Fibroblast of the aortic adventitia (primary cell): Measurements from ENCODE around the gene AGL. TPM values are rescaled to one million over a fixed set of nuclear protein-coding genes. Genes with fewer than 3 reads are reported as not detected.
A peak's percentile ranks its signal among the peaks of the same experiment; 100 is the strongest.

Source experiments
- DNase-seq: peaks from one replicate; pipeline ENCODE4 v3.0.0-alpha.2; 2010; ENCODE audit warnings: low read depth
- H3K4me3 ChIP-seq: 2 replicates; pipeline ENCODE4 v1.5.1; 2011; ENCODE audit warnings: low read depth, mild to moderate bottlenecking, control low read depth, low read length, moderate library complexity
- total RNA-seq: library from RNA; depleted of rRNA; stranded (reverse); fragments of >200 nt; gene quantifications from 2 replicates; pipeline ENCODE4 v1.2.3, GENCODE V29; 2012; ENCODE audit warnings: low replicate concordance
- TF ChIP-seq, protein P1 (sequence below): IDR thresholded peaks from 2 replicates; pipeline ENCODE4 v1.5.1; 2011; ENCODE audit warnings: mild to moderate bottlenecking, low read length, control low read depth, inconsistent platforms; ENCODE audit not compliant: insufficient read depth

The AGL gene
- 17.3 and 19.1 TPM in 2 replicates for total RNA-seq

DNA sequence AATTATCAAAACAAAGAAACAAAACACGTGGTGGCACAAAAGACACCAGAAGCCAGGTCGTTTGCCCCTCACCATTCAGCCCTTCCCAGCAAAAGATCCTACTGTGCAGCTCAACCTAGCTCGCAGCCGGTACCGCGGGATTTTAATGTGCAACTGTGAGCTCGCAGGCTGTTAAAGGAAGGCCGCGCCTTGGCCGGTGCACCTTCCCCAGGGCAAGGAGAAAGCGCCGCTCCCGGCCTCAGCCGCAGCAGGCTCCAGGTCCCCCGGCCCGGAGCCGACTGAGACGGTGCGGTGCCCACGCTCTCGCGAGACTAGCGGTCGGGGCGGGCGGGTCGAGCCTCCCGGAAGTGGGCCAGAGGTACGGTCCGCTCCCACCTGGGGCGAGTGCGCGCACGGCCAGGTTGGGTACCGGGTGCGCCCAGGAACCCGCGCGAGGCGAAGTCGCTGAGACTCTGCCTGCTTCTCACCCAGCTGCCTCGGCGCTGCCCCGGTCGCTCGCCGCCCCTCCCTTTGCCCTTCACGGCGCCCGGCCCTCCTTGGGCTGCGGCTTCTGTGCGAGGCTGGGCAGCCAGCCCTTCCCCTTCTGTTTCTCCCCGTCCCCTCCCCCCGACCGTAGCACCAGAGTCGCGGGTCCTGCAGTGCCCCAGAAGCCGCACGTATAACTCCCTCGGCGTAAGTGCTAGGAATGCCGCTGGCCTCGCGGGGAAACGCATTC, at the start of gene AGL:
TSS of gene AGL (plus strand) at position 618 of the 715 bp plus-strand sequence. CDS start 682 bp downstream, outside the sequence.
- peak; percentile 65 for DNase-seq
- peak within 1 kb of the TSS; percentile 70 for H3K4me3 ChIP-seq

DNA sequence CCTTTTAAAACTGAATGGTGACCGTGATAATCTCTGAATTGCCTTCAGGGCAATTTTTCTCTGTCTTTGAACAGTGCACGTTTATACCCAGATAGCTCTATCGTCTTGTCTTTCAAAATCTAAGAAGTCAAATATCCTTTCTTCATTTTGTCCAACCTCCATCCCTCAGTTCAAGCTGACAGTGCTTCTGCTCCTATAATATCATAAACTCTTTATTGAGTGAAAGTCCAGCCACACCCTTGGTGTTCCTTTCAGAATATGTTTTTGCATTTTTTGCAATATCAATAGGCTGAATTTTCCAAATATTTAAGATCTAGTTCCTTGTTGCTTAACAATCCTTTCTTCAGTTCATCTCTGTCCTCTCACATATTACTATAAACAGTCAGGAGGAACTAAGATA, 48.6 kb upstream of the AGL start:
- no peak for DNase-seq
- TF ChIP-seq, protein P1, sequence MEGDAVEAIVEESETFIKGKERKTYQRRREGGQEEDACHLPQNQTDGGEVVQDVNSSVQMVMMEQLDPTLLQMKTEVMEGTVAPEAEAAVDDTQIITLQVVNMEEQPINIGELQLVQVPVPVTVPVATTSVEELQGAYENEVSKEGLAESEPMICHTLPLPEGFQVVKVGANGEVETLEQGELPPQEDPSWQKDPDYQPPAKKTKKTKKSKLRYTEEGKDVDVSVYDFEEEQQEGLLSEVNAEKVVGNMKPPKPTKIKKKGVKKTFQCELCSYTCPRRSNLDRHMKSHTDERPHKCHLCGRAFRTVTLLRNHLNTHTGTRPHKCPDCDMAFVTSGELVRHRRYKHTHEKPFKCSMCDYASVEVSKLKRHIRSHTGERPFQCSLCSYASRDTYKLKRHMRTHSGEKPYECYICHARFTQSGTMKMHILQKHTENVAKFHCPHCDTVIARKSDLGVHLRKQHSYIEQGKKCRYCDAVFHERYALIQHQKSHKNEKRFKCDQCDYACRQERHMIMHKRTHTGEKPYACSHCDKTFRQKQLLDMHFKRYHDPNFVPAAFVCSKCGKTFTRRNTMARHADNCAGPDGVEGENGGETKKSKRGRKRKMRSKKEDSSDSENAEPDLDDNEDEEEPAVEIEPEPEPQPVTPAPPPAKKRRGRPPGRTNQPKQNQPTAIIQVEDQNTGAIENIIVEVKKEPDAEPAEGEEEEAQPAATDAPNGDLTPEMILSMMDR: no peak
- no peak overlapping the region for H3K4me3 ChIP-seq

More for the DNA sequence above, at the start of gene AGL:
- TF ChIP-seq, protein P1: no peak

DNA sequence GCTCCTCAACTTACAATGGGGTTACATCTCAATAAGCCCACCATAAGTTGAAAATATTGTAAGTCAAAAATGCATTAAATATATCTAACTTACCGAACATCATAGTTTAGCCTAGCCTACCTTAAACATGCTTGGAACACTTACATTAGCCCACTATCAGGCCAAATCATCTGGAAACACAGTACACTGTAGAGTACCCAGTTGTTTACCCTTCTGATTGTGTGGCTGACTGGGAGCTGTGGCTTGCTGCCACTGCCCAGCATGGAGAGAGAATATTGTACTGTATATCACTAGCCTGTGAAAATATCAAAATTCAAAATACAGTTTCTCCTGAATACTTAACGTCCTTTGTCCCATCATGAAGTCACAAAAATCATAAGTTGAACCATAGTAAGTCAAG, 43.3 kb upstream of the AGL start:
- TF ChIP-seq, protein P1: no peak
- H3K4me3 ChIP-seq: no peak overlapping the region
- DNase-seq: no peak

DNA sequence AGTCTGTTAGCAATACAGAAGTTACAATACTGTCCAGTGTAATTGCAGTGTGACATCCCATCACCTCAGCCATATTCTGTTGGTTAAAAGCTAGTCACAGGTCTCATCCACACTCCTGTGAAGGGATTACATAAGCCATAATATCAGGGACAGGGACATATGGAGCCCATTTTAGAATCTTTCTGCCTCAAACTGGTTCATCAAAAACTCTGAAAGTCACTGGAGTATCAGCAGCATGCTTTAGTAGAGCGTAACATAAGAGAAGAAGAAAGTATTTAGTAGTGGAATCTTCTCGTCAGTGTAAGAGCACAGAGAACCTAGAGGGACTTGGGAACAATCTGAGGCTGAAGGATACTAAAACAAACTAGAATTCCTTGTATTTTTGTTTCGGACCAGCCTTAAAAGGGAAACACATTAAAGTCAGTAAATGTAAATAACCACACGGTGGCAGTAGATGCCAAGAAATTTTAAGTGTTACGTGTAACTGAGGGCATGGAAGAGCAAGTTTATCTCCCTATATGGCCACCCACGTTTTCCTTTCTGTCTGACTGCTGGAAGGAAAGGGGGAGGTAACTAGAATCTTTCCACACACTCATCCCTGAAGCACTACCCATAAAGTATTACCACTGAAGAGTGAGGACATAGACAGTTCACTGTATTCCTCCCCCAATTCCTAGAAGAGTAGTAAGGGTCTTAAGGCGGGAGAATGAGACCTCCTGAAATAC, 41.6 kb upstream of the AGL start:
- peak; percentile 95 for DNase-seq
- TF ChIP-seq, protein P1: peak; percentile 43
- H3K4me3 ChIP-seq: no peak overlapping the region

DNA sequence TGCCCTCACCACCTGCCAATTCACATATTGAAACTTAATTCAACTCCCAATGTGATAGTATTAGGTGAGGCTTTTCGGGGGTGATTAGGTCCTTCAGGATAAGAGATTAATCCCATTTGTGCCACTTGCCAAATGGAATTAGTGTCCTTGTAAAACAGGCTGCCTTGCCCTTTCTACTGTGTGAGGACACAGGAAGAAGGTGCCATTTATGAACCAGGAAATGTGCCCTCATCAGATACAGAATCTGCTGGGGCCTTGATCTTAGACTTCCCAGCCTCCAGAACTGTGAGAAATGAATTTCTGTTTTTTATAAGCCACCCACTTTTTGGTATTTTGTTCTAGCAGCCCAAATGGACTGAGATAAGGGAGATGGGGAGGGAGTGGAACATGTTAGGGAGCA, 39.1 kb upstream of the AGL start:
- H3K4me3 ChIP-seq: no peak overlapping the region
- no peak for DNase-seq
- TF ChIP-seq, protein P1: no peak

DNA sequence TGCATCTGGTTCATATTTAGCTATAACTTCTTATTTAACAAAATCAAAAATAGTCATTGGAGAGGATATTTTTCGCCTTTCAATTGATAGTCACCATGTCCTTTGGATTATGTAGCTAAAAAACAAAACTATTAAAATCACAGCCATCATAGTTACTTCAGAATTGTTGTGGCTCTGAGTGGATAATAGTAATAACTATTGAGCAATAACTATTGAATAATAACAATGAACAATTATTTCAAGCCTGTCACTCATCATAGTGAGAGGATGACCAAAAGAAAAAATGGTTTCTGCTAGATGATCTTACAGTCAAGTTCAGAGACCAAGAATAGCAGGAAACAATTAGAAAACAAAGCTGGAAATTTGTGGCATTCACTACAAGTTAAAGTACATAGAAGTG, 38.4 kb upstream of the AGL start:
- TF ChIP-seq, protein P1: no peak
- no peak for DNase-seq
- no peak overlapping the region for H3K4me3 ChIP-seq
